Central memory CD8-positive, alpha-beta T cell (primary cell): ENCODE data around the gene RAPGEF1.

Source experiments
- ATAC-seq: fragments of 150-1000 bp; cut with Tn5 transposase; replicated peaks from 2 replicates; pipeline ENCODE4 v1.10.0; 2022; ENCODE audit warnings: mild to moderate bottlenecking, moderate FRiP score, moderate number of reproducible peaks; ENCODE audit not compliant: poor library complexity, severe bottlenecking; ENCODE audit errors: extremely low read depth
- DNase-seq, 2 donors: peaks; one replicate each; pipeline ENCODE4 v3.0.0; 2021; ENCODE audit warnings: low spot score in 2 of 2
- H3K27ac Mint-ChIP-seq: one replicate; pipeline ENCODE4 v1.8.0; 2022; ENCODE audit warnings: low read depth, mild to moderate bottlenecking, moderate library complexity, mixed read lengths
- H3K27me3 Mint-ChIP-seq: one replicate; pipeline ENCODE4 v1.8.0; 2022; ENCODE audit warnings: mixed read lengths
- H3K36me3 Mint-ChIP-seq: one replicate; pipeline ENCODE4 v1.8.0; 2022; ENCODE audit warnings: mild to moderate bottlenecking, moderate library complexity, mixed read lengths; ENCODE audit not compliant: insufficient read depth
- H3K4me1 Mint-ChIP-seq: one replicate; pipeline ENCODE4 v1.8.0; 2022; ENCODE audit warnings: mixed read lengths
- H3K4me3 Mint-ChIP-seq: one replicate; pipeline ENCODE4 v1.8.0; 2022; ENCODE audit warnings: mild to moderate bottlenecking, moderate library complexity, mixed read lengths
- H3K9me3 Mint-ChIP-seq: one replicate; pipeline ENCODE4 v1.8.0; 2022; ENCODE audit warnings: mixed read lengths

The RAPGEF1 gene

DNA sequence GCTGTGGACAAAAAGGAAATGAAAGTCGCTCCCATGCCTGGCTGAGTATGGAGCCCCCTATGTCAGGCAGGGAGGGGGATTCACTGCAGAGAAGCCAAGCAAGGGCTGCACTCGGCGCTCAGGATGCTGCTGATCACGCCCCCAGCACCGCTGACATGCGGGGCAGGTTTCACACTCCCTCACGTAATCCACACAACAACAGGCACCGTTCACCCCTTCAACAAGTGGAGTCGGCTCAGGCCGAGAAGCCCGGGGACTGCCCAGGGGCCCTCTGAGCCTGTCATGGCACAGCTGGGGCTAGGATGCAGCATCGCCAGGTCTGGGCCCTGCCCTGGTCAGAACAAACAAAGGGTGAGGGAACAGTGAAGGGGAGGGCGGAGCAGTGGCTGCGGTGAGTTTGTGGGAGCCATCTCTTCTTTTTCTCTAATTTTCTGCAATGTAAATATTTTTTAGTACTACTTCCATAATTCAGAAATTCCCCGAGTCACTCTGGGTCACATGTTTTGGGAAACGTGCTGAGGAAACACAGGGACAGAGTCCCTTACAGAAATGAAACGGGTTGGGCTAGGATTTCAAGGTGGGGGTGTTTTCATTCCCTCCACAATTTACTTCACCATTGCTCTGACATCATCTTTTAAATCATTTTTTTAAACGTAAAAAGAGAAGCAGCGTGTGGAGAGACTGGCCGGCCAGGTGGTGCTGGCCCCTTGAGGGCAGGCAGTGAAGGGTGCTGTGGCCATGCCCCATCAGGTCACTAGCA is 144.8 kb downstream of the RAPGEF1 start:
- Mint-ChIP-seq H3K4me1 (peaks cover 21% of the 10 kb centered on the region), H3K4me3 (no peak overlapping the region), H3K9me3 (no peaks in the 10 kb centered on the region), H3K27me3 (no peaks in the 10 kb centered on the region), H3K27ac (peak overlapping the region; percentile 22), H3K36me3 (peaks cover 42% of the 10 kb centered on the region)
- ATAC-seq, result no peak
- DNase-seq, result no peak

DNA sequence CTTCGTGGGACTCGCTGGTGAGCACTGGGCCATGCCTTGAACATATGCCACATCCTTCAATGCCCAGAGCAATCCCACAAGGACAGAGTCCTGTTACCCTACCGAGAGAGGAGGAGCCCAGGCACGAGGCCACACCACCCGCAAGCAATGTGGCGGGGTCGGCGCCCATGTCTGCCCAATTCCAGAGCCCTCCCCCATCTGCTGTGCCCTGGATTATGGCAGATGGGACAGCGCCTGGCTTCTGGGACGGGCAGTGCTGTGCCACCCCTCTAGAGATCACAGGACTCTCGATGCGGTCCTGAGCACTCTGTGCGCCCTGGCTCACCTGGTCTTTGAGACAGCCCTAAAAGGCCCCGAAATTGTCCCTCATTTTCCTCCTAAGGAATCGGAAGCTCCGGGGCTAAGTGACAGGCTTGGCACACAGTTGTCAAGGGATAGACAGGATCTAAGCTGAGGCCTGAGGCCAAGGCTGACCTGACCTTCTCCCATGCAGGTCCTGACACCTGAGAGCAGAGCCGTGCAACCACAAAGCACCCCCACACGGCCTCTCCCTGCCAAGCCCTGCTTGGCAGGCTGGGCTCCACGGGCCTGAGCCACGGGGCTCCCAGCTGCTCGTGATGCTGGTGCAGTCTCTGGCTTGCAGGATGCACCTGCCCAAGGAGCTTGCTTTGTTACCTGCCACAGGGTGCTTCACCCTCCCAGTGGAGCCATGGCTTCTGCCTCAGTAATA is 145.8 kb downstream of the RAPGEF1 start:
- no peak overlapping the region for H3K27ac Mint-ChIP-seq

GRCh38 chr9:131593091-131593820 is 146.6 kb downstream of the RAPGEF1 start:
- no peak for ATAC-seq
- no peak overlapping the region for H3K4me3 Mint-ChIP-seq
- H3K27me3 Mint-ChIP-seq, result no peaks in the 10 kb centered on the region
- peaks cover 22% of the 10 kb centered on the region for H3K4me1 Mint-ChIP-seq
- no peak overlapping the region for H3K27ac Mint-ChIP-seq
- DNase-seq, result no peak
- H3K36me3 Mint-ChIP-seq, result peaks cover 40% of the 10 kb centered on the region
- H3K9me3 Mint-ChIP-seq, result no peaks in the 10 kb centered on the region

More for the DNA sequence above, 145.8 kb downstream of the RAPGEF1 start:
- ATAC-seq (no peak), DNase-seq (no peak)
- H3K4me3 Mint-ChIP-seq, result no peak overlapping the region
- H3K4me1 Mint-ChIP-seq, result peaks cover 22% of the 10 kb centered on the region
- H3K27me3 Mint-ChIP-seq, result no peaks in the 10 kb centered on the region
- peaks cover 41% of the 10 kb centered on the region for H3K36me3 Mint-ChIP-seq
- no peaks in the 10 kb centered on the region for H3K9me3 Mint-ChIP-seq

DNA sequence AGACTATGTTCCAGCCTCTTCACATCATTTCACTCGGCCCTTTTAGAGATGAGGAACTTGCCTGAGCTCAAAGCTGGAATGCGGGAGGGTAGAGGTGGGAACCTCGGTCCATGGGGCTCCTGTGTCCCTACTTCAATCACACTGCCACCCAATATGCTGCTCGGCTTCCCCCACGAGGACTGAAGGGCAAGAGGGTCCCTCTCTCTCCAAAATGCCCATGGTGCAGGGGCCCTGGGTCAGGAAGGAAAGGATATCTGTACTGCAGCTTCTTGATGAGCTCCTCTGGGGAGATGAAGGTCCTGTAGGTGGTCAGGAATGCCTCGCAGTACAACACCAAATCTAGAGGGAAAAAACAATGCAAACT is 148.0 kb downstream of the RAPGEF1 start:
- DNase-seq (no peak), ATAC-seq (no peak)
- H3K27ac Mint-ChIP-seq, result peak overlapping the region; percentile 89
- H3K36me3 Mint-ChIP-seq, result peaks cover 39% of the 10 kb centered on the region
- no peak overlapping the region for H3K4me3 Mint-ChIP-seq
- H3K27me3 Mint-ChIP-seq, result no peaks in the 10 kb centered on the region
- H3K4me1 Mint-ChIP-seq, result peaks cover 32% of the 10 kb centered on the region
- H3K9me3 Mint-ChIP-seq, result no peaks in the 10 kb centered on the region

GRCh38 chr9:131590907-131591844 is 148.7 kb downstream of the RAPGEF1 start:
- peaks cover 42% of the 10 kb centered on the region for H3K36me3 Mint-ChIP-seq
- H3K4me1 Mint-ChIP-seq, result peaks cover 34% of the 10 kb centered on the region
- peak overlapping the region; percentile 43 for H3K4me3 Mint-ChIP-seq

DNA sequence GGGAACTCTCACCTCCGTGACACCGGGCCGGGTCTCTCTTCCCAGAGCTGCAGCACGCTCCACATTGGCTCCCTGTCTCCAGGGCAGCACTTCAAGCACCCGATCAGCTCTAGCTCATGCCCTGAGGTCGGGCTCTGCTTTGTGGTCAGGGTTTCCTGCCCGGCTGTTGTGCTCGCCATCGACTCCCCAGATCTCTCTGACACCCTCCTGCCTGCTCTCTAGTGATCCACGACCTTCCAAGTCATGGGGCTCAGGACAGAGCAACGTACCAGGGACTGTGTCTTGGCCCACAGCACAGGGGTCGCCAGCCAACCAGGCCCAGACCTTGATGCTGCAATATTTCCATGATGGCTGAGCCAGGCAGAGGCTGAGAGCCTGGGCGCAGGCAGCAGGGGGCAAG is 149.4 kb downstream of the RAPGEF1 start:
- Mint-ChIP-seq H3K9me3 (no peaks in the 10 kb centered on the region), H3K27ac (peak overlapping the region; percentile 89), H3K27me3 (no peaks in the 10 kb centered on the region), H3K36me3 (peaks cover 39% of the 10 kb centered on the region), H3K4me1 (peaks cover 39% of the 10 kb centered on the region), H3K4me3 (peak overlapping the region; percentile 43)
- DNase-seq, result no peak
- no peak for ATAC-seq

More at GRCh38 chr9:131590907-131591844, 148.7 kb downstream of the RAPGEF1 start:
- Mint-ChIP-seq H3K9me3 (no peaks in the 10 kb centered on the region), H3K27me3 (no peaks in the 10 kb centered on the region), H3K27ac (peak overlapping the region; percentile 89)
- DNase-seq, result peak; percentile 63 to 65
- ATAC-seq, result peak; percentile 86

DNA sequence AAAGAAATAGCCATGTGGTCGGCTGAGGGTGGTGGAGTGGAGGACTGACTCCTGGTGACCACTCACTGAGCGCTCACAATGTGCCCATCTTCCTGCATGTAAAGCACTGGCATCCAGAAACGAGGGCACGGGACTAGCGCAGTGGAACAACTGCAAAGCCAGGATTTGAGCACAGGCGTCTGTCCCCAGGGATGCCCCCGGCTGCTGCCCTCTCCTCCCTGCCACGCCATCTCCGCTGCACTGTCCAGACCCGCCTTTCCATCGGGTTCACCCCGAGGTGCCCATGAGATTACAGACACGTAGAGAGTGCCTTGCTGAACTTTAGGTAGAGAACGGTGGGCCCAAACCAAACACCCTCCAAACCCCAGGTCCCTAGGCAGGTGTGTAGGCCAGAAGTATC is 149.9 kb downstream of the RAPGEF1 start:
- no peak for ATAC-seq
- Mint-ChIP-seq H3K4me3 (peak overlapping the region; percentile 43), H3K9me3 (no peaks in the 10 kb centered on the region), H3K4me1 (peaks cover 44% of the 10 kb centered on the region), H3K27me3 (no peaks in the 10 kb centered on the region), H3K27ac (peak overlapping the region; percentile 89), H3K36me3 (peaks cover 41% of the 10 kb centered on the region)
- DNase-seq, result no peak

GRCh38 chr9:131589124-131589711 is 150.7 kb downstream of the RAPGEF1 start:
- Mint-ChIP-seq H3K27me3 (no peaks in the 10 kb centered on the region), H3K36me3 (peaks cover 44% of the 10 kb centered on the region), H3K4me1 (peaks cover 51% of the 10 kb centered on the region), H3K27ac (no peak overlapping the region), H3K9me3 (no peaks in the 10 kb centered on the region), H3K4me3 (no peak overlapping the region)
- no peak for ATAC-seq
- no peak for DNase-seq

GRCh38 chr9:131588396-131588795 is 151.5 kb downstream of the RAPGEF1 start:
- no peaks in the 10 kb centered on the region for H3K9me3 Mint-ChIP-seq
- peaks cover 48% of the 10 kb centered on the region for H3K36me3 Mint-ChIP-seq
- H3K4me1 Mint-ChIP-seq, result peaks cover 57% of the 10 kb centered on the region
- DNase-seq (no peak), ATAC-seq (no peak)
- no peaks in the 10 kb centered on the region for H3K27me3 Mint-ChIP-seq
- no peak overlapping the region for H3K27ac Mint-ChIP-seq
- no peak overlapping the region for H3K4me3 Mint-ChIP-seq

- Mint-ChIP-seq H3K36me3 (peaks cover 51% of the 10 kb centered on the region), H3K4me1 (peaks cover 61% of the 10 kb centered on the region), H3K27me3 (no peaks in the 10 kb centered on the region), H3K4me3 (no peak overlapping the region), H3K27ac (no peak overlapping the region), H3K9me3 (no peaks in the 10 kb centered on the region)
- no peak for DNase-seq
- ATAC-seq, result no peak
Measured at GRCh38 chr9:131587906-131588305, 152.0 kb downstream of the RAPGEF1 start.

- Mint-ChIP-seq H3K27ac (peak overlapping the region; percentile 12), H3K4me1 (peaks cover 61% of the 10 kb centered on the region), H3K27me3 (no peaks in the 10 kb centered on the region), H3K36me3 (peaks cover 51% of the 10 kb centered on the region), H3K9me3 (no peaks in the 10 kb centered on the region), H3K4me3 (no peak overlapping the region)
- ATAC-seq (no peak), DNase-seq (no peak)
Measured at GRCh38 chr9:131587331-131587730, 152.5 kb downstream of the RAPGEF1 start.
